OCI-M1 (cell line): Measurements from ENCODE around the gene SPDYE16.
"Not testable (repeated sequence)": the region's sequence is repeated elsewhere in the genome, so short reads cannot be mapped to it uniquely, and the experiment has no call there.

Experiments used
- DNase-seq: peaks from one replicate; lab custom pipeline; 2025; lab: John Stamatoyannopoulos, UW

Gene SPDYE16

GRCh38 chr7:76504351-76505167 lies 38.5 kb downstream of the SPDYE16 start:
- not testable (repeated sequence) for DNase-seq

GRCh38 chr7:76503244-76503643 lies 39.9 kb downstream of the SPDYE16 start:
- not testable (repeated sequence) for DNase-seq

GRCh38 chr7:76502836-76503235 lies 40.3 kb downstream of the SPDYE16 start:
- not testable (repeated sequence) for DNase-seq

GRCh38 chr7:76502224-76502623 lies 40.9 kb downstream of the SPDYE16 start:
- not testable (repeated sequence) for DNase-seq

GRCh38 chr7:76499924-76500241 lies 43.2 kb downstream of the SPDYE16 start:
- not testable (repeated sequence) for DNase-seq

- DNase-seq = not testable (repeated sequence)
Measured at GRCh38 chr7:76499201-76499923, 43.7 kb downstream of the SPDYE16 start.

GRCh38 chr7:76498583-76499200 lies 44.4 kb downstream of the SPDYE16 start:
- not testable (repeated sequence) for DNase-seq

GRCh38 chr7:76497918-76498582 lies 45.0 kb downstream of the SPDYE16 start:
- not testable (repeated sequence) for DNase-seq

GRCh38 chr7:76495717-76496116 lies 47.4 kb downstream of the SPDYE16 start:
- DNase-seq = not testable (repeated sequence)

- DNase-seq = not testable (repeated sequence)
Measured at GRCh38 chr7:76492139-76492538, 51.0 kb downstream of the SPDYE16 start.

GRCh38 chr7:76487969-76488368 lies 55.1 kb downstream of the SPDYE16 start:
- not testable (repeated sequence) for DNase-seq

- DNase-seq = not testable (repeated sequence)
Measured at GRCh38 chr7:76486618-76487017, 56.5 kb downstream of the SPDYE16 start.

GRCh38 chr7:76485822-76486610 lies 57.1 kb downstream of the SPDYE16 start:
- DNase-seq = not testable (repeated sequence)

GRCh38 chr7:76484456-76484855 lies 58.6 kb downstream of the SPDYE16 start:
- not testable (repeated sequence) for DNase-seq

- DNase-seq = not testable (repeated sequence)
Measured at GRCh38 chr7:76483081-76483480, 60.0 kb downstream of the SPDYE16 start.

- not testable (repeated sequence) for DNase-seq
Measured at GRCh38 chr7:76482660-76483059, 60.4 kb downstream of the SPDYE16 start.
